ENCODE measurements around the gene LRRC8C.
A peak's percentile ranks its signal among the peaks of the same experiment; 100 is the strongest.

The LRRC8C gene

GRCh38 chr1:89732206-89732605 lies 99.3 kb downstream of the LRRC8C start:
- H3K4me2 ChIP-seq (ENCODE audit: low read length, poor library complexity, severe bottlenecking) = no peak overlapping the region
- no peak overlapping the region for H2BK12ac ChIP-seq (ENCODE audit: low read length in 2 of 2)
- no peak overlapping the region for H4K8ac ChIP-seq (ENCODE audit: low read length)
- no peak overlapping the region for H3K27ac ChIP-seq (ENCODE audit: low read length, poor library complexity, severe bottlenecking)
- H2AFZ ChIP-seq (ENCODE audit: low read depth, low read length) = no peak overlapping the region
- no peak for DNase-seq
- H3K9ac ChIP-seq (ENCODE audit: low read length) = no peak overlapping the region
- no peak overlapping the region for H3K14ac ChIP-seq (ENCODE audit: low read length in 2 of 2)
- H3K4me1 ChIP-seq (ENCODE audit: control insufficient read depth, insufficient read depth, low read depth, low read length) = no peaks in the 10 kb centered on the region
- no peak overlapping the region for H2BK120ac ChIP-seq (ENCODE audit: low read depth, low read length)
- H2BK5ac ChIP-seq (ENCODE audit: low read depth, low read length, poor library complexity, severe bottlenecking) = no peak overlapping the region
- no peak overlapping the region for H3K18ac ChIP-seq (ENCODE audit: low read depth in 1 of 2, low read length in 2 of 2)
- H2BK15ac ChIP-seq (ENCODE audit: low read depth, poor library complexity, severe bottlenecking) = no peak overlapping the region
- H4K91ac ChIP-seq (ENCODE audit: low read length) = no peak overlapping the region
- no peaks in the 10 kb centered on the region for H3K79me1 ChIP-seq (replicated peaks; ENCODE audit: low read length, poor library complexity, severe bottlenecking)
- H3K9me3 ChIP-seq (ENCODE audit: control insufficient read depth, low read length) = no peaks in the 10 kb centered on the region
- no peaks in the 10 kb centered on the region for H3K36me3 ChIP-seq (ENCODE audit: control insufficient read depth in 1 of 2, insufficient read depth in 2 of 2, low read depth in 1 of 2, low read length in 2 of 2)
- no peak overlapping the region for H2AK5ac ChIP-seq (ENCODE audit: low read length, severe bottlenecking)
- H3K4me3 ChIP-seq (ENCODE audit: insufficient read depth in 1 of 2, low read depth in 1 of 2, low read length in 2 of 2) = no peak overlapping the region
- no peak overlapping the region for H3K4ac ChIP-seq (ENCODE audit: low read depth in 1 of 2, low read length in 2 of 2)
- H3K23ac ChIP-seq (ENCODE audit: low read length in 2 of 2) = no peak overlapping the region
- no CpG with 5 or more reads among the region's 1 CpG for WGBS
- H3K27me3 ChIP-seq (ENCODE audit: control insufficient read depth in 1 of 2, insufficient read depth in 1 of 2, low read length in 2 of 2) = no peaks in the 10 kb centered on the region

DNA sequence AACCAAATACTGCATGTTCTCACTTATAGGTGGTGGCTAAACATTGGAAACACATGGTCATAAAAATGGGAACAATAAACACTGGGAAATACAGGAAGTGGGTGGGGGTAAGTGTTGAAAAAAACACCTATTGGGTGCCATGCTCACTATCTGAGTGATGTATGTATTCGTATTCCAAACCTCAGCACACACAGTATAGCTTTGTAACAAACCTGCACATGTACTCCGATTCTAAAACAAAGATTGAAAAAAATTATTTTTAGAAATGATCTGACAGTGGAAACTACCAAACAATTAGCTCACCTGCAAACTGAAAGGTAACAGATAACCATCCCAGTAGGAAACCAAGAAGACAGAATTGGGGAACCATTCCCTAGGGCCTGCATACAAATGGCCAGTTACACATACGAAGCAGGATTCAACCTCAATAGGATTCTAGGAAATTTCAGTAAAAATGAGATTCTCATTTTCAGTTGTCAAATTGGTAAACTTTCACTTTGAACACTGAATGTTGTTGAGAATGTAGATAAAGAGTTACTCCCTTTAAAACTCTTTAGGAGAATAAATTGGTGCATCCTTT lies 99.8 kb downstream of the LRRC8C start:
- no peak overlapping the region for H3K23ac ChIP-seq (ENCODE audit: low read length in 2 of 2)
- H3K4me1 ChIP-seq (ENCODE audit: control insufficient read depth, insufficient read depth, low read depth, low read length) = no peaks in the 10 kb centered on the region
- H2AK5ac ChIP-seq (ENCODE audit: low read length, severe bottlenecking) = no peak overlapping the region
- no peak for DNase-seq
- no peak overlapping the region for H2BK5ac ChIP-seq (ENCODE audit: low read depth, low read length, poor library complexity, severe bottlenecking)
- H3K9ac ChIP-seq (ENCODE audit: low read length) = no peak overlapping the region
- H4K8ac ChIP-seq (ENCODE audit: low read length) = no peak overlapping the region
- no peak overlapping the region for H3K14ac ChIP-seq (ENCODE audit: low read length in 2 of 2)
- H4K91ac ChIP-seq (ENCODE audit: low read length) = no peak overlapping the region
- no peak overlapping the region for H3K4ac ChIP-seq (ENCODE audit: low read depth in 1 of 2, low read length in 2 of 2)
- no peak overlapping the region for H2BK12ac ChIP-seq (ENCODE audit: low read length in 2 of 2)
- no peak overlapping the region for H2AFZ ChIP-seq (ENCODE audit: low read depth, low read length)
- H3K27me3 ChIP-seq (ENCODE audit: control insufficient read depth in 1 of 2, insufficient read depth in 1 of 2, low read length in 2 of 2) = no peaks in the 10 kb centered on the region
- H3K4me3 ChIP-seq (ENCODE audit: insufficient read depth in 1 of 2, low read depth in 1 of 2, low read length in 2 of 2) = no peak overlapping the region
- H3K9me3 ChIP-seq (ENCODE audit: control insufficient read depth, low read length) = no peaks in the 10 kb centered on the region
- H3K4me2 ChIP-seq (ENCODE audit: low read length, poor library complexity, severe bottlenecking) = no peak overlapping the region
- H3K36me3 ChIP-seq (ENCODE audit: control insufficient read depth in 1 of 2, insufficient read depth in 2 of 2, low read depth in 1 of 2, low read length in 2 of 2) = no peaks in the 10 kb centered on the region
- no CpG with 5 or more reads among the region's 3 CpGs for WGBS
- H3K18ac ChIP-seq (ENCODE audit: low read depth in 1 of 2, low read length in 2 of 2) = no peak overlapping the region
- no peak overlapping the region for H2BK15ac ChIP-seq (ENCODE audit: low read depth, poor library complexity, severe bottlenecking)
- no peak overlapping the region for H3K27ac ChIP-seq (ENCODE audit: low read length, poor library complexity, severe bottlenecking)
- H2BK120ac ChIP-seq (ENCODE audit: low read depth, low read length) = no peak overlapping the region
- H3K79me1 ChIP-seq (replicated peaks; ENCODE audit: low read length, poor library complexity, severe bottlenecking) = no peaks in the 10 kb centered on the region

GRCh38 chr1:89733748-89734147 lies 100.8 kb downstream of the LRRC8C start:
- Histone ChIP-seq H3K18ac (ENCODE audit: low read depth in 1 of 2, low read length in 2 of 2) (no peak overlapping the region), H3K27me3 (ENCODE audit: control insufficient read depth in 1 of 2, insufficient read depth in 1 of 2, low read length in 2 of 2) (no peaks in the 10 kb centered on the region), H3K4me1 (ENCODE audit: control insufficient read depth, insufficient read depth, low read depth, low read length) (no peaks in the 10 kb centered on the region), H2AFZ (ENCODE audit: low read depth, low read length) (no peak overlapping the region), H3K79me1 (replicated peaks; ENCODE audit: low read length, poor library complexity, severe bottlenecking) (no peaks in the 10 kb centered on the region), H3K9me3 (ENCODE audit: control insufficient read depth, low read length) (no peaks in the 10 kb centered on the region), H3K14ac (ENCODE audit: low read length in 2 of 2) (no peak overlapping the region), H2BK5ac (ENCODE audit: low read depth, low read length, poor library complexity, severe bottlenecking) (no peak overlapping the region), H2BK15ac (ENCODE audit: low read depth, poor library complexity, severe bottlenecking) (no peak overlapping the region), H3K4ac (ENCODE audit: low read depth in 1 of 2, low read length in 2 of 2) (no peak overlapping the region), H2BK120ac (ENCODE audit: low read depth, low read length) (no peak overlapping the region), H3K23ac (ENCODE audit: low read length in 2 of 2) (no peak overlapping the region), H3K36me3 (ENCODE audit: control insufficient read depth in 1 of 2, insufficient read depth in 2 of 2, low read depth in 1 of 2, low read length in 2 of 2) (no peaks in the 10 kb centered on the region), H4K8ac (ENCODE audit: low read length) (no peak overlapping the region), H3K9ac (ENCODE audit: low read length) (no peak overlapping the region), H4K91ac (ENCODE audit: low read length) (no peak overlapping the region), H3K27ac (ENCODE audit: low read length, poor library complexity, severe bottlenecking) (no peak overlapping the region), H3K4me3 (ENCODE audit: insufficient read depth in 1 of 2, low read depth in 1 of 2, low read length in 2 of 2) (no peak overlapping the region), H2AK5ac (ENCODE audit: low read length, severe bottlenecking) (no peak overlapping the region), H3K4me2 (ENCODE audit: low read length, poor library complexity, severe bottlenecking) (no peak overlapping the region), H2BK12ac (ENCODE audit: low read length in 2 of 2) (no peak overlapping the region)
- 96% methylated on average over 2 of the region's 4 CpGs for WGBS
- no peak for DNase-seq

GRCh38 chr1:89734442-89734841 lies 101.5 kb downstream of the LRRC8C start:
- Histone ChIP-seq H2AFZ (ENCODE audit: low read depth, low read length) (no peak overlapping the region), H3K18ac (ENCODE audit: low read depth in 1 of 2, low read length in 2 of 2) (no peak overlapping the region), H3K9me3 (ENCODE audit: control insufficient read depth, low read length) (no peaks in the 10 kb centered on the region), H3K27ac (ENCODE audit: low read length, poor library complexity, severe bottlenecking) (no peak overlapping the region), H2BK5ac (ENCODE audit: low read depth, low read length, poor library complexity, severe bottlenecking) (no peak overlapping the region), H3K4ac (ENCODE audit: low read depth in 1 of 2, low read length in 2 of 2) (no peak overlapping the region), H2BK12ac (ENCODE audit: low read length in 2 of 2) (peak overlapping the region in 1 of 2 experiments; percentile 63), H4K91ac (ENCODE audit: low read length) (peak overlapping the region; percentile 76), H4K8ac (ENCODE audit: low read length) (no peak overlapping the region), H3K4me1 (ENCODE audit: control insufficient read depth, insufficient read depth, low read depth, low read length) (no peaks in the 10 kb centered on the region), H3K4me2 (ENCODE audit: low read length, poor library complexity, severe bottlenecking) (no peak overlapping the region), H2BK15ac (ENCODE audit: low read depth, poor library complexity, severe bottlenecking) (no peak overlapping the region), H3K9ac (ENCODE audit: low read length) (no peak overlapping the region), H3K36me3 (ENCODE audit: control insufficient read depth in 1 of 2, insufficient read depth in 2 of 2, low read depth in 1 of 2, low read length in 2 of 2) (no peaks in the 10 kb centered on the region), H2AK5ac (ENCODE audit: low read length, severe bottlenecking) (no peak overlapping the region), H2BK120ac (ENCODE audit: low read depth, low read length) (no peak overlapping the region), H3K27me3 (ENCODE audit: control insufficient read depth in 1 of 2, insufficient read depth in 1 of 2, low read length in 2 of 2) (no peaks in the 10 kb centered on the region), H3K4me3 (ENCODE audit: insufficient read depth in 1 of 2, low read depth in 1 of 2, low read length in 2 of 2) (no peak overlapping the region), H3K79me1 (replicated peaks; ENCODE audit: low read length, poor library complexity, severe bottlenecking) (no peaks in the 10 kb centered on the region), H3K23ac (ENCODE audit: low read length in 2 of 2) (no peak overlapping the region), H3K14ac (ENCODE audit: low read length in 2 of 2) (no peak overlapping the region)
- 89% methylated on average over 3 of the region's 3 CpGs for WGBS
- no peak for DNase-seq
